SIG-M5 treated with dmso at 0.1 percent for 504 hours (cell line): Measurements from ENCODE around the gene PI3.
"Not testable (repeated sequence)": the region's sequence is repeated elsewhere in the genome, so short reads cannot be mapped to it uniquely, and the experiment has no call there.

ENCODE experiments used
- DNase-seq: peaks from one replicate; lab custom pipeline; 2025; ENCODE audit not compliant: unreplicated experiment; lab: John Stamatoyannopoulos, UW

The PI3 gene

GRCh38 chr20:45174434-45175364, at the start of gene PI3:
PI3 (plus strand) TSS chr20:45174902; CDS start chr20:45174923, 21 bp downstream.
- DNase-seq, result no peak

GRCh38 chr20:45128099-45128498, 46.6 kb upstream of the PI3 start:
- DNase-seq, result no peak

GRCh38 chr20:45136911-45137310, 37.8 kb upstream of the PI3 start:
- DNase-seq, result no peak

- peak; percentile 32 for DNase-seq
Measured at GRCh38 chr20:45138561-45139300, 36.0 kb upstream of the PI3 start.

GRCh38 chr20:45139733-45140375, 34.8 kb upstream of the PI3 start:
- not testable (repeated sequence) for DNase-seq

GRCh38 chr20:45140836-45141235, 33.9 kb upstream of the PI3 start:
- no peak for DNase-seq

- DNase-seq, result no peak
Measured at GRCh38 chr20:45149062-45149461, 25.6 kb upstream of the PI3 start.

GRCh38 chr20:45152405-45152804, 22.3 kb upstream of the PI3 start:
- DNase-seq, result no peak

- no peak for DNase-seq
Measured at GRCh38 chr20:45153147-45153546, 21.6 kb upstream of the PI3 start.

GRCh38 chr20:45153752-45154151, 20.9 kb upstream of the PI3 start:
- peak; percentile 92 for DNase-seq

- DNase-seq, result no peak
Measured at GRCh38 chr20:45154183-45154582, 20.5 kb upstream of the PI3 start.

- not testable (repeated sequence) for DNase-seq
Measured at GRCh38 chr20:45154794-45155193, 19.9 kb upstream of the PI3 start.

- DNase-seq, result no peak
Measured at GRCh38 chr20:45156713-45157112, 18.0 kb upstream of the PI3 start.

- DNase-seq, result no peak
Measured at GRCh38 chr20:45157962-45158361, 16.7 kb upstream of the PI3 start.

- no peak for DNase-seq
Measured at GRCh38 chr20:45163083-45163803, 11.5 kb upstream of the PI3 start.

GRCh38 chr20:45164906-45165305, 9.8 kb upstream of the PI3 start:
- no peak for DNase-seq

GRCh38 chr20:45173522-45173921, 1.2 kb upstream of the PI3 start:
- no peak for DNase-seq

GRCh38 chr20:45176526-45177267, 2.0 kb downstream of the PI3 start:
- no peak for DNase-seq

- no peak for DNase-seq
Measured at GRCh38 chr20:45179166-45179565, 4.5 kb downstream of the PI3 start.

GRCh38 chr20:45181639-45182038, 6.9 kb downstream of the PI3 start:
- DNase-seq, result no peak
